Stimulated activated CD8-positive, alpha-beta memory T cell treated with anti-CD3 and anti-CD28 coated beads, Interleukin-15, amount 100 ng/mL, for 4 hours (primary cell): Measurements from ENCODE around the gene APEX1.
"Not testable (repeated sequence)": the region's sequence is repeated elsewhere in the genome, so short reads cannot be mapped to it uniquely, and the experiment has no call there.

Source experiments
- DNase-seq, 2 donors: peaks; one replicate each; pipeline ENCODE4 v3.0.0-alpha.2; 2020; ENCODE audit warnings: low read depth in 2 of 2

Gene APEX1

GRCh38 chr14:20472536-20473169 is 17.6 kb downstream of the APEX1 start:
- no peak for DNase-seq

GRCh38 chr14:20476776-20477175 is 21.8 kb downstream of the APEX1 start:
- DNase-seq, result no peak

- no peak for DNase-seq
Measured at GRCh38 chr14:20477211-20477876, 22.3 kb downstream of the APEX1 start.

- DNase-seq, result no peak
Measured at GRCh38 chr14:20478894-20479293, 23.9 kb downstream of the APEX1 start.

GRCh38 chr14:20482382-20482781 is 27.4 kb downstream of the APEX1 start:
- no peak for DNase-seq

GRCh38 chr14:20485900-20486299 is 30.9 kb downstream of the APEX1 start:
- DNase-seq, result no peak

- no peak for DNase-seq
Measured at GRCh38 chr14:20486684-20487395, 31.8 kb downstream of the APEX1 start.

GRCh38 chr14:20487396-20487725 is 32.3 kb downstream of the APEX1 start:
- no peak for DNase-seq

GRCh38 chr14:20489093-20489994 is 34.3 kb downstream of the APEX1 start:
- no peak for DNase-seq

- no peak for DNase-seq
Measured at GRCh38 chr14:20490563-20490962, 35.5 kb downstream of the APEX1 start.

GRCh38 chr14:20492486-20492885 is 37.5 kb downstream of the APEX1 start:
- DNase-seq, result no peak

GRCh38 chr14:20493634-20494033 is 38.6 kb downstream of the APEX1 start:
- no peak for DNase-seq

GRCh38 chr14:20494935-20495766 is 40.1 kb downstream of the APEX1 start:
- no peak for DNase-seq

GRCh38 chr14:20498622-20499021 is 43.6 kb downstream of the APEX1 start:
- no peak for DNase-seq

GRCh38 chr14:20499108-20499507 is 44.1 kb downstream of the APEX1 start:
- DNase-seq, result no peak

GRCh38 chr14:20499881-20500280 is 44.9 kb downstream of the APEX1 start:
- DNase-seq, result no peak

- DNase-seq, result no peak
Measured at GRCh38 chr14:20501346-20501745, 46.3 kb downstream of the APEX1 start.

GRCh38 chr14:20503898-20504297 is 48.9 kb downstream of the APEX1 start:
- DNase-seq, result no peak

GRCh38 chr14:20506276-20506675 is 51.2 kb downstream of the APEX1 start:
- DNase-seq, result not testable (repeated sequence)

GRCh38 chr14:20506752-20507151 is 51.7 kb downstream of the APEX1 start:
- not testable (repeated sequence) for DNase-seq
